Activated CD8-positive, alpha-beta T cell treated with anti-CD3 and anti-CD28 coated beads, Interleukin-2, amount 10 ng/mL, durations not matched to agents 7 days and 5 days (primary cell): Measurements from ENCODE around the gene UBA1. TPM values are rescaled to one million over a fixed set of nuclear protein-coding genes. Genes with fewer than 3 reads are reported as not detected.

Experiments used
- ATAC-seq: fragments of 150-1000 bp; cut with Tn5 transposase; one replicate; pipeline ENCODE4 v1.10.0; 2021; ENCODE audit warnings: moderate library complexity
- CTCF ChIA-PET: fragments of 350-600 bp; sonication (Branson Sonifier 250); formaldehyde crosslinking; loops from one replicate; lab custom pipeline; 2021; ENCODE audit warnings: antibody characterized with exemption; lab: Charles Lee
- POLR2A ChIA-PET: fragments of 350-600 bp; sonication (Branson Sonifier 250); formaldehyde crosslinking; loops from one replicate; lab custom pipeline; 2021; ENCODE audit warnings: antibody characterized with exemption; lab: Charles Lee
- DNase-seq: peaks from one replicate; pipeline ENCODE4 v3.0.0-alpha.2; 2020
- H3K27ac Mint-ChIP-seq: one replicate; pipeline ENCODE4 v1.8.0; 2021; ENCODE audit warnings: mild to moderate bottlenecking, mixed read lengths
- H3K27me3 Mint-ChIP-seq: one replicate; pipeline ENCODE4 v1.8.0; 2021; ENCODE audit warnings: low read depth, mixed read lengths
- H3K36me3 Mint-ChIP-seq: one replicate; pipeline ENCODE4 v1.8.0; 2021; ENCODE audit warnings: low read depth, mixed read lengths
- H3K4me1 Mint-ChIP-seq: one replicate; pipeline ENCODE4 v1.8.0; 2021; ENCODE audit warnings: low read depth, mixed read lengths
- H3K4me3 Mint-ChIP-seq: one replicate; pipeline ENCODE4 v1.8.0; 2021; ENCODE audit warnings: mild to moderate bottlenecking, mixed read lengths
- H3K9me3 Mint-ChIP-seq: one replicate; pipeline ENCODE4 v1.8.0; 2022; ENCODE audit warnings: mixed read lengths; ENCODE audit not compliant: insufficient read depth
- total RNA-seq, 2 experiments: library from RNA; stranded (reverse); gene quantifications; one replicate each; pipeline ENCODE4 v1.2.3, GENCODE V29; 2021

Gene UBA1
- total RNA-seq, 2 experiments from 2014 or later: 186 to 189 TPM

DNA sequence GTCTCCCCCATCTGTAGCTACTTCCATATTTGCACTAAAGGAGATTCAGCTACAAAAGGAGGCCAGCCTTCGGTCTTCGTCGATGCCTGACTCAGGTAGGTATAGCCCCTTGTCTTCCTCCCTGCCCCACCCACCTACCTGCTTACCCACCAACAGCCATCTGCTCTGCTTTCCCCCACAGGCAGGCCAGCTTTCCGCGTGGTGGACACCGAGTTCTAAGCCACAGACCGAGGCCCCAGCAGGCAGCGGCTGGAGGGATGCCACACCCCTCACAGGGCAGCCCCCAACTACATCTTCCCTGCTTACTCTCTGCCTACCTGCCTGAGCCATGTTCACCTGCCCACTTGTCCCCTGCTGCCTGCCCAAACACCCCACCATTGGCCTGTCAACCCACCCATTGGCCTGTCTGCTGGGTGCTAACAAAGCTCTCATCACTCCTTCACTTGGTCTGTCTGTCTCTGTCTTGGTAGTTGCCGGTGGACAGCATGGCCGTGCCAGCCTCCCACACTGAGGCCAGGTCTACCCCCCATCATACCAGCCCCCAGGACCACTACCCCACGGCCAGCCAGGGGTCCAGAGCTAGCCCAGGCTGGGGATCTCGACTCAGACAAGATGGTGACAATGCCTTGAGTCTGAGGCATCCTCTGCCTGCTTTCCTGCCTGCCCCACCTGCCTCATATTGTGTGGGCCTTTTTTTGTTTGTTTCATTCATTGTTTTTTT lies 35.1 kb downstream of the UBA1 start:
- H3K4me1 Mint-ChIP-seq: peaks cover 8% of the 10 kb centered on the region
- H3K27me3 Mint-ChIP-seq: no peaks in the 10 kb centered on the region
- ATAC-seq (no peak), DNase-seq (no peak)
- ChIA-PET CTCF (no interaction called here), POLR2A (interaction anchor here (1.1 kb wide), 1 partner anchor 10 kb away, joined by 3 read pairs; no protein-coding TSS in a partner anchor)
- peaks cover 46% of the 10 kb centered on the region for H3K36me3 Mint-ChIP-seq
- H3K9me3 Mint-ChIP-seq: no peaks in the 10 kb centered on the region
- H3K4me3 Mint-ChIP-seq: no peak overlapping the region
- no peak overlapping the region for H3K27ac Mint-ChIP-seq

DNA sequence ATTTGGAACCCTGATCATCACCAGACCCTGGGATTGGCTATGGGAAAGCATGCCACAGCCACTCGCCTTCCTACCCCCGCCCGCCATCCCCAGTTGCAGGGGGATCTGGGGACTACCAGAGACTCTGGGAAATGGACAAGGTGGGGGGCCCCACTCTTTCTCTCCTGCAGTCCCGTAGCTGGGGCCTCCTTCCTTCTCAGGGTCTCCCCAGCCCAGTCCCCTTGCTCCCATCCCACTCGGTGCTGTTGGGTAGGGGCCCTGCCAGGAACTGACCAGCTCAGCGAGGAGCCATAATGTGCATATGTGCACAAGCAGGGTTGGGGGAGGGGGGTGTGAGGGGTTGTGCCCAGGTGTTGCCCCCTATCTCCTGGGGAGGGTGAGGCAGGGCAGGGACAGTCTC lies 35.8 kb downstream of the UBA1 start:
- H3K36me3 Mint-ChIP-seq: peaks cover 46% of the 10 kb centered on the region
- H3K9me3 Mint-ChIP-seq: no peaks in the 10 kb centered on the region

DNA sequence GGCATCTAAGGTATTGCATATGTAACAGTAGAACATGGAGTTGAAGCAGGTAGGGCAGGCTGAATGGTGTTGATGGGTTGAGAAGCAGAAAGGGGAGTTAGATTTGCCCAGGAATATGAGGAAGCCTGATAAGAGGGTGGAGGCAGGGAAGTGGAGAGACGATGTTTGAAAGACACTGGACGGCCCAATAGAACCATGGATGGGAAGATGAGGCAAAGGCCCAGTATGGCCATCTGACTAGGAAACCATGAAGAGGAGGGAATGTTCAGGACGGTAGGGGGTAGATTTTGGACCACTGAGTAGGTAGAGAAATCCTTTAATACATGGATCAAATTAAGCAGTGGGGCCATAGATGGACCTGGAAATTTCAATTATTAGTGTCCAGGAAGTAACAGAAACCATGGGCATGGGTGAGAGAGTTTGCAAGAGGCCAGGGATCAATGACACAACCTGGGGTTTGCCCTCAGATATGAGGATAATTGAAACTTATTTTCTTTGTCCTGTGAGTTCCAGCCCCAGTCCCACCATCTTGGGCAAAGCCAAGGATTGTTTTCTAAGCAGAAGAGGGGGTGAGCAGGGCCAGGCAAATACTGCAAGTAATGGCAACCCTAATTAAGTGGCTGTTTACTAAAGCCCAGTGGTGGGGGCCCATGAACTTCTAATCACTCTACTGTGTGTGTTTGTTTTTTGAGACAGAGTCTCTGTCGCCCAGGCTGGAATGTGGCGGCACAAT lies 36.7 kb downstream of the UBA1 start:
- Mint-ChIP-seq H3K36me3 (peaks cover 39% of the 10 kb centered on the region), H3K4me3 (no peak overlapping the region), H3K9me3 (no peaks in the 10 kb centered on the region), H3K27ac (peak overlapping the region; percentile 18), H3K27me3 (no peaks in the 10 kb centered on the region), H3K4me1 (peaks cover 10% of the 10 kb centered on the region)
- ChIA-PET POLR2A (interaction anchor here (3.4 kb wide), 1 partner anchor 11 kb away, joined by 42 read pairs; the partner anchor contains the start of gene CDK16), CTCF (no interaction called here)
- DNase-seq: no peak
- no peak for ATAC-seq

More for the DNA sequence above, 35.8 kb downstream of the UBA1 start:
- DNase-seq: no peak
- CTCF ChIA-PET: no interaction called here
- Mint-ChIP-seq H3K4me3 (no peak overlapping the region), H3K27ac (no peak overlapping the region), H3K4me1 (peaks cover 8% of the 10 kb centered on the region), H3K27me3 (no peaks in the 10 kb centered on the region)
- ATAC-seq: no peak
- POLR2A ChIA-PET: no interaction called here

DNA sequence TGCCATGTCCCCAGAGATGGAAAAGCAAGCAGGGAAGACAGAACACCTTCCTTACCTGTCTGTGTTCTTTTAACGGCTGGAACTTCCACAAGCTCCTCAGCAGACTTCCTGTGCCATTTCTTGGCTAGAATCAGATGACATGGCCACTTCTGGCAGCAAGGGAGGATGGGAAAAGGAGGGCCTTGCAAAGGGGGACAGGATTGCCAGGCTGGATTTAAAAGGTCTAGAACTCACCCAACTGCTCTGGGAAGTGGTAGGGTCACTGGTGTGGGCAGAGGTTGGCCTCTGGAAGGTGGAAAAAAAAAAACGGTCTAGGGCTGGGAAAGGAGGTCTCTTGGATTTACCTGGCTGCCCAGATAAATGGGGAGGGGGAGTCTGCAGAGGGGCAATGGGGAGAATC lies 37.5 kb downstream of the UBA1 start:
- no peak overlapping the region for H3K4me3 Mint-ChIP-seq
- POLR2A ChIA-PET: interaction anchor here (3.4 kb wide), 1 partner anchor 12 kb away, joined by 42 read pairs; the partner anchor contains the start of gene CDK16

DNA sequence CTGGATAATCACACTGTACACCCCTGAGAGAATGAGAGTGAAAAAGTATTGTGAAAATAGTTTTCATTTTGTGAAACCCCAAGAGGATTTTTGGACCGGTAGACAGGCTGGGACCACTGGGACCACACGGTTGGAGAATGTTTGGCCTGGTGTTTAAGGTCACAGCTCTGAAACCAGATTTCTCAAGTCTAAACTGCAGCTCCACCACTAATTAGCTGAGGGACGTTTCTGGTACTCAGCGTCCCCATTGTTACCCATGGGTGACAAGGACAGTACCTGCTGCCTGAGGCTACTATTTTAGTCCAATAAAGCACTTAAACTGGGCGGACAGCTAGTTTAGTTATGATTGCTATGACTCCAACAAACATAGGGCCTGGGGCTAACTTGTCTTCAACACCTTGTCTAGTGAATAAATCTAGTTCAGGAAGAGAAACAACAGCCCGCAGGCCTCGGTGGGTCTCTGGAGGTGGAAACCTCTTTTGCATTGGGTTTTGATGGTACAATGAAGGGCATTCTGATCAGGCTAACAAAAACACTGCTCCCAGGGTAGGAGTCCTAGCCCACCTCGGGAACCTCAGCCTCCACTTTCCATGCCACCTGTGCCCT lies 38.7 kb downstream of the UBA1 start:
- Mint-ChIP-seq H3K36me3 (peaks cover 36% of the 10 kb centered on the region), H3K9me3 (no peaks in the 10 kb centered on the region), H3K4me3 (peak overlapping the region; percentile 91), H3K4me1 (peaks cover 23% of the 10 kb centered on the region), H3K27me3 (no peaks in the 10 kb centered on the region), H3K27ac (peak overlapping the region; percentile 99)
- ATAC-seq (no peak), DNase-seq (no peak)
- ChIA-PET POLR2A (interaction anchor here (0.9 to 3.4 kb wide), 5 partner anchors 13 to 152 kb away, joined by 3 to 42 read pairs (median 4); partner anchors contain the start of genes CDK16 and NDUFB11), CTCF (interaction anchor here (0.6 kb wide), 1 partner anchor 152 kb away, joined by 4 read pairs; no protein-coding TSS in a partner anchor)

More for the DNA sequence above, 37.5 kb downstream of the UBA1 start:
- peaks cover 41% of the 10 kb centered on the region for H3K36me3 Mint-ChIP-seq
- ATAC-seq (no peak), DNase-seq (no peak)
- H3K27me3 Mint-ChIP-seq: no peaks in the 10 kb centered on the region
- H3K4me1 Mint-ChIP-seq: peaks cover 18% of the 10 kb centered on the region
- H3K9me3 Mint-ChIP-seq: no peaks in the 10 kb centered on the region
- no peak overlapping the region for H3K27ac Mint-ChIP-seq
- CTCF ChIA-PET: no interaction called here

DNA sequence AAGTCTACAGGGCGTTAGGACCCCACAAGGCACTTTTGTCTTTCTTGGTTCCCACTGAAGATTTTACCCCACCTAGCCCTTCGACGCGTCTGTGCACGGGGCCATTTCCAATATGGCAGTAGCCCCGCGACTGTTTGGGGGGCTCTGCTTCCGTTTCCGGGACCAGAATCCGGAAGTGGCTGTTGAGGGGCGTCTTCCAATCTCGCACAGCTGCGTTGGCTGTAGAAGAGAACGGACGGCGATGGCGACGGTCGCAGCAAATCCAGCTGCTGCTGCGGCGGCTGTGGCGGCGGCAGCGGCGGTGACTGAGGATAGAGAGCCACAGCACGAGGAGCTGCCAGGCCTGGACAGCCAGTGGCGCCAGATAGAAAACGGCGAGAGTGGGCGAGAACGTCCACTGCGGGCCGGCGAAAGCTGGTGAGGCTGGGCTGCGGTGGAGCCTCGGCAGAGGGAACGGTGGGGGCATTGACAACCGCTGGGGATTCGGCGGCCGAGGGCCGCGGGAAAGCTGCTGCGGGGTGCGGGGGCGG lies 39.2 kb downstream of the UBA1 start, which contains the start of gene USP11:
TSS of gene USP11 (plus strand) at position 207 of the 530 bp plus-strand sequence. CDS start at position 242, 35 bp downstream.
- Mint-ChIP-seq H3K4me3 (peak within 1 kb of the TSS; percentile 91), H3K9me3 (no peaks in the 10 kb centered on the region), H3K4me1 (peaks cover 24% of the 10 kb centered on the region), H3K27me3 (no peaks in the 10 kb centered on the region), H3K27ac (peak within 1 kb of the TSS; percentile 99), H3K36me3 (peaks cover 33% of the 10 kb centered on the region)
- peak; percentile 76 for DNase-seq
- ATAC-seq: peak; percentile 47
- ChIA-PET CTCF (interaction anchor here (0.8 to 1.0 kb wide), 3 partner anchors 150 to 1847 kb away, joined by 3 read pairs; no protein-coding TSS in a partner anchor), POLR2A (interaction anchor here (0.8 to 3.4 kb wide), 9 partner anchors 8 to 346 kb away, joined by 3 to 42 read pairs (median 4); partner anchors contain the start of genes CDK16, NDUFB11 and RBM10)

DNA sequence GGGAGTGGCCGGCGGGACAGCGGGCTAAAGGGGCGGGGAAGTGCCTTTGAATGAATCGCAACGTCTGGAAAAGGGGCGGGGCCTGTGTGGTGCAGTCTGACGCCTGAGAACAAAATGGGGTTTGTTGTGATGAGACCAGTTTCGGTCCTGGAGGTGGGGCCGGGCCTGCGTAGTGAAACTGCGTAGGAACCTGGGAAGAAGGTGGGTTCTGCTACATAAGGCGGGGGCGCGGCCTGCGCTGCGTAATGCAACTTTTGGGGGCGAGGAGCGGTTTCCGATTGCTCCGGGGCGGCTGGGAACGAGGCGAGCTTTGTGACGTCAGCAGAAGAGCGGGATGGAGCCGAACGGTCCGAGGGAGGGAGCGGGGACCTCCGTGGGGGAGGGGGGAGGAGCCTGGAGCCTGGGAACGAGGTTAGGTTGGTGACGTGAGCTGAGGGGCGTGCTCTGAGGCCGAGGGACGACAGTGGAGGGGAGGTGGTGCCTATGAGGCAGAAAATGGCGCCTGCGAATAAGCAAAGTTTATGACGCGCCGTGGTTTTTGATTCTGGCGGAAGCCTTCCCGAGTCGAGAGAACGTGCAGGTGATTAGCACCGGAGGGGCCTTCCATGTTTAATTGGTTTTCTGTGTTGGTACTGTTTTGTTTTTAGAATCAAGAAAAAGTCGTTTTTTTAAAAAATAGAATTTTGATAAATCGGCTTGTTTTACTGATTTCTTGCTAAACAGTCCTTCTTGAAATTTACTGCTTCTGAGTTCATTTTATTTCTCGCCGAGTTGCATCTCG lies 39.9 kb downstream of the UBA1 start:
- Mint-ChIP-seq H3K4me1 (peaks cover 24% of the 10 kb centered on the region), H3K36me3 (peaks cover 27% of the 10 kb centered on the region), H3K9me3 (no peaks in the 10 kb centered on the region), H3K4me3 (peak overlapping the region; percentile 91), H3K27me3 (no peaks in the 10 kb centered on the region), H3K27ac (peak overlapping the region; percentile 99)
- CTCF ChIA-PET: interaction anchor here (0.7 to 1.0 kb wide), 4 partner anchors 149 to 1847 kb away, joined by 3 read pairs; no protein-coding TSS in a partner anchor
- DNase-seq (peak; percentile 95), ATAC-seq (peak; percentile 93)
- POLR2A ChIA-PET: interaction anchor here (0.8 to 3.4 kb wide), 8 partner anchors 9 to 346 kb away, joined by 3 to 42 read pairs (median 4); partner anchors contain the start of genes CDK16, NDUFB11 and RBM10

DNA sequence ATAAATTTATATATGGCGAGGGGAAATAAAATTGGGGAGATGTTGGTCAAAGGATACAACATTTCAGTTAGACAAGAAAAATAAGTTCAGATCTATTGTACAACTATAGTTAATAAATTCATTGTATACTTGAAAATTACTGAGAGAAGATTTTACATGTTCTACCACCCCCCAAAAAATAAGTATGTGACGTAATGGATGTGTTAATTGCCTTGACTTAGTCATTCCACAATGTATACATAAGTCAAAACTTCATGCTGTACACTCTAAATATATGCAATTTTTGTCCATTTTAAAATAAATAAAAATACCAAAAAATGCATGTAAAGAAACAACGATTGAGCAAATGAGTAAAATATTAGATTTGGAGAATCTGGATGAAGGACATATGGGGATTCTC lies 41.0 kb downstream of the UBA1 start:
- ChIA-PET POLR2A (no interaction called here), CTCF (no interaction called here)
- Mint-ChIP-seq H3K4me1 (peaks cover 24% of the 10 kb centered on the region), H3K27ac (peak overlapping the region; percentile 78), H3K4me3 (peak overlapping the region; percentile 91), H3K9me3 (no peaks in the 10 kb centered on the region), H3K36me3 (peaks cover 24% of the 10 kb centered on the region), H3K27me3 (no peaks in the 10 kb centered on the region)
- DNase-seq: no peak
- ATAC-seq: no peak

DNA sequence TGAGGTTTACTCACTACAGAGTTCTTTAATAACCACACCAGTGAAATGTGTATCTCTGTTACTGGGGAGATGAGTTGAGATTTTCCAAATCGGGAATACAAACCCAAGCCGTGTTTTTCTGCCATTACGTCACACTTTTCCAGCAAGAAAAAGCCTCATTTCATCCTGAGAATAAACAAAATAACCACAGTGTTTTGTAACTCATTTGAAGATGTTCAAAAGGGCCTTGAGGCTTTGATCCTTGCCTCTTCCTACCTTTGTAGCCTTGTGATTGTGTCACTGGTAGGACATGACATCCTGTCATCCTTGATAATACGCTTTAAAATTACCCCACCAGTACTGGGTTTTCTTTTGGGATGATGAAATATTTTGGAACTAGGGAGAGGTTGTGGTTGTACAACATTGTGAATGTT lies 42.1 kb downstream of the UBA1 start:
- CTCF ChIA-PET: interaction anchor here (1.0 kb wide), 1 partner anchor 149 kb away, joined by 5 read pairs; no protein-coding TSS in a partner anchor
- H3K27me3 Mint-ChIP-seq: no peaks in the 10 kb centered on the region
- peak overlapping the region; percentile 7 for H3K27ac Mint-ChIP-seq
- ATAC-seq: no peak
- H3K36me3 Mint-ChIP-seq: peaks cover 22% of the 10 kb centered on the region
- no peaks in the 10 kb centered on the region for H3K9me3 Mint-ChIP-seq
- H3K4me1 Mint-ChIP-seq: peaks cover 24% of the 10 kb centered on the region
- DNase-seq: no peak
- no peak overlapping the region for H3K4me3 Mint-ChIP-seq
- POLR2A ChIA-PET: no interaction called here

DNA sequence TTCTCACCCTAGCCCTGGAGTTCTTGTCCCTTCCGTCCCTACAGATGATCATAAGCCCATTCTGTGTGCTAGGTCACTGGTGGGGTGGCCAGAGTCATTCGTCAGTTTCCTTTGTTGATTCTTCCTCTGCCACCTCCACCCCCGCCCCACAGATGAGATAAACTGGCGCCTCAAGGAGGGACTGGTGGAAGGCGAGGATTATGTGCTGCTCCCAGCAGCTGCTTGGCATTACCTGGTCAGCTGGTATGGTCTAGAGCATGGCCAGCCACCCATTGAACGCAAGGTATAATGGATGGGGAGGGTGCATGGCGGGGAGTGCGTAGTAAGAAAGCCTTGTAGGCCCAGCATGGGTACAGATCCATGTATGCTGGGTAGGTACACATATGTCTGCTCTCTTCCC lies 45.6 kb downstream of the UBA1 start:
- Mint-ChIP-seq H3K9me3 (no peaks in the 10 kb centered on the region), H3K4me3 (no peak overlapping the region), H3K4me1 (peaks cover 16% of the 10 kb centered on the region), H3K27ac (no peak overlapping the region), H3K36me3 (peaks cover 35% of the 10 kb centered on the region), H3K27me3 (no peaks in the 10 kb centered on the region)
- CTCF ChIA-PET: interaction anchor here (0.6 to 2.0 kb wide), 2 partner anchors 145 to 285 kb away, joined by 3 to 4 read pairs; no protein-coding TSS in a partner anchor
- DNase-seq (no peak), ATAC-seq (no peak)
- POLR2A ChIA-PET: no interaction called here
